ENCODE data around the gene MFGE8. TPM values are rescaled to one million over a fixed set of nuclear protein-coding genes. Genes with fewer than 3 reads are reported as not detected.

MFGE8 gene
- total and polyA plus RNA-seq, 12 donors, result 16.1 to 308 (median 135) TPM

GRCh38 chr15:88920186-88920891, 7.2 kb upstream of the MFGE8 start:
- intact Hi-C loops (cut with DNase I), result no loop called here
- no peak overlapping the region for H3K27ac ChIP-seq
- TF ChIP-seq POLR2A (IDR thresholded peaks at IDR 0.05) (no peak), CTCF (IDR thresholded peaks at IDR 0.05) (no peak)
- H3K9me3 ChIP-seq (replicated peaks in 1 of 3), result no peaks in the 10 kb centered on the region
- 63 to 70% (median 65%) methylated on average over 9 of the region's 9 CpGs for WGBS, 4 donors
- H3K36me3 ChIP-seq (replicated peaks in 1 of 2), result no peaks in the 10 kb centered on the region
- no peaks in the 10 kb centered on the region for H3K4me1 ChIP-seq (replicated peaks in 1 of 2)
- no peaks in the 10 kb centered on the region for H3K27me3 ChIP-seq
- DNase-seq, result no peak
- H3K4me3 ChIP-seq, result no peak overlapping the region

- no peaks in the 10 kb centered on the region for H3K27me3 ChIP-seq
- H3K4me1 ChIP-seq (replicated peaks in 1 of 2), result peaks cover 0 to 1% of the 10 kb centered on the region in 2 donors
- no peak overlapping the region for H3K4me3 ChIP-seq
- 24 to 53% (median 42%) methylated on average over 4 of the region's 4 CpGs for WGBS, 4 donors
- no peaks in the 10 kb centered on the region for H3K36me3 ChIP-seq (replicated peaks in 1 of 2)
- no peak overlapping the region for H3K27ac ChIP-seq
- TF ChIP-seq POLR2A (IDR thresholded peaks at IDR 0.05) (no peak), CTCF (IDR thresholded peaks at IDR 0.05) (no peak)
- DNase-seq, result peak in 3 of 7 donors; percentile 30 to 70 (median 48)
- intact Hi-C loops (cut with DNase I), result no loop called here
- H3K9me3 ChIP-seq (replicated peaks in 1 of 3), result no peaks in the 10 kb centered on the region
Observed at GRCh38 chr15:88918738-88919137, 5.6 kb upstream of the MFGE8 start.

- no peaks in the 10 kb centered on the region for H3K27me3 ChIP-seq
- no peaks in the 10 kb centered on the region for H3K9me3 ChIP-seq (replicated peaks in 1 of 3)
- no peak overlapping the region for H3K4me3 ChIP-seq
- DNase-seq, result no peak
- no peaks in the 10 kb centered on the region for H3K36me3 ChIP-seq (replicated peaks in 1 of 2)
- H3K4me1 ChIP-seq (replicated peaks in 1 of 2), result peaks cover 0 to 7% of the 10 kb centered on the region in 2 donors
- no peak for TF ChIP-seq CTCF (IDR thresholded peaks at IDR 0.05)
- TF ChIP-seq POLR2A (IDR thresholded peaks at IDR 0.05), result no peak
- intact Hi-C loops (cut with DNase I), result no loop called here
- no peak overlapping the region for H3K27ac ChIP-seq
- 81 to 87% (median 86%) methylated on average over 5 of the region's 5 CpGs for WGBS, 4 donors
Observed at GRCh38 chr15:88917760-88918159, 4.6 kb upstream of the MFGE8 start.

- TF ChIP-seq CTCF (IDR thresholded peaks at IDR 0.05) (no peak), POLR2A (IDR thresholded peaks at IDR 0.05) (no peak)
- H3K36me3 ChIP-seq (replicated peaks in 1 of 2), result no peaks in the 10 kb centered on the region
- no peak overlapping the region for H3K4me3 ChIP-seq
- DNase-seq, result no peak
- H3K9me3 ChIP-seq (replicated peaks in 1 of 3), result no peaks in the 10 kb centered on the region
- peaks cover 0 to 7% of the 10 kb centered on the region in 2 donors for H3K4me1 ChIP-seq (replicated peaks in 1 of 2)
- no peak overlapping the region for H3K27ac ChIP-seq
- intact Hi-C loops (cut with DNase I), result no loop called here
- WGBS, 4 donors, result 86 to 93% (median 89%) methylated on average over 10 of the region's 10 CpGs
- no peaks in the 10 kb centered on the region for H3K27me3 ChIP-seq
Observed at GRCh38 chr15:88915354-88915753, 2.2 kb upstream of the MFGE8 start.

Measured in adrenal gland (tissue), 12 donors.